ENCODE measurements around the gene HELZ2.

GRCh38 chr20:63557481-63557891 lies 16.6 kb downstream of the HELZ2 start:
- no peak for TF ChIP-seq CTCF (conservative IDR thresholded peaks at IDR 0.05; ENCODE audit: low read length)
- no peak for TF ChIP-seq EZH2phosphoT487 (IDR thresholded peaks at IDR 0.05; ENCODE audit: borderline replicate concordance)

Measured in Loucy (cell line).